Measurements from ENCODE around the gene PSMB3. TPM values are rescaled to one million over a fixed set of nuclear protein-coding genes. Genes with fewer than 3 reads are reported as not detected.

Gene PSMB3
- total RNA-seq, 1 experiment from 2014 or later, result 273 TPM

GRCh38 chr17:38731526-38732294, 20.8 kb upstream of the PSMB3 start:
- ATAC-seq (no peak), DNase-seq (ENCODE audit: low spot score) (no peak)
- Mint-ChIP-seq H3K36me3 (peaks cover 2% of the 10 kb centered on the region; the same call in 1 of the 2 replicates), H3K27me3 (ENCODE audit: low read depth) (peaks cover 23% of the 10 kb centered on the region), H3K4me1 (peaks cover 40% of the 10 kb centered on the region), H3K4me3 (peak overlapping the region; percentile 94; the same call in 1 of the 2 replicates), H3K9me3 (no peaks in the 10 kb centered on the region), H3K27ac (peak overlapping the region; percentile 69; the same call in 1 of the 2 replicates)
- ChIA-PET POLR2A (interaction anchor here (0.7 to 1.7 kb wide), 2 partner anchors 12 to 16 kb away, joined by 3 to 4 read pairs; no protein-coding TSS in a partner anchor), CTCF (interaction anchor here (1.0 to 2.6 kb wide), 11 partner anchors 12 to 173 kb away, joined by 3 to 22 read pairs (median 5); partner anchors contain the start of gene EPOP)
- no peak for TF ChIP-seq NFATC4 (CRISPR knock-in tag; IDR thresholded peaks at IDR 0.05)
- TF ChIP-seq NR2C2 (CRISPR knock-in tag; IDR thresholded peaks at IDR 0.05), result no peak
- no peak for TF ChIP-seq ETV6 (CRISPR knock-in tag; IDR thresholded peaks at IDR 0.05)

GRCh38 chr17:38732376-38733281, 19.9 kb upstream of the PSMB3 start:
- POLR2A ChIA-PET, result no interaction called here
- no peak for DNase-seq (ENCODE audit: low spot score)
- Mint-ChIP-seq H3K27me3 (ENCODE audit: low read depth) (peaks cover 19% of the 10 kb centered on the region), H3K36me3 (peaks cover 5% of the 10 kb centered on the region), H3K4me1 (peaks cover 40% of the 10 kb centered on the region), H3K4me3 (0 out of 2 replicates have a peak overlapping the region, but pooled peaks have one; percentile 28), H3K9me3 (no peaks in the 10 kb centered on the region), H3K27ac (no peak overlapping the region)
- TF ChIP-seq ZNF121 (CRISPR knock-in tag; IDR thresholded peaks at IDR 0.05), result 0 out of 2 replicates have a peak, but pooled peaks have one; percentile 33
- no peak for TF ChIP-seq KAT7 (CRISPR knock-in tag; IDR thresholded peaks at IDR 0.05; ENCODE audit: borderline replicate concordance)
- TF ChIP-seq NFATC4 (CRISPR knock-in tag; IDR thresholded peaks at IDR 0.05), result 0 out of 2 replicates have a peak, but pooled peaks have one; percentile 9
- ATAC-seq, result no peak
- CTCF ChIA-PET, result interaction anchor here (2.3 to 2.6 kb wide), 4 partner anchors 13 to 174 kb away, joined by 12 to 24 read pairs (median 20); no protein-coding TSS in a partner anchor

GRCh38 chr17:38733282-38733981, 19.1 kb upstream of the PSMB3 start:
- CTCF ChIA-PET, result interaction anchor here (0.6 to 3.4 kb wide), 8 partner anchors 10 to 169 kb away, joined by 4 to 37 read pairs (median 26); partner anchors contain the start of gene MLLT6
- TF ChIP-seq ERG (CRISPR knock-in tag; IDR thresholded peaks at IDR 0.05) (no peak), RELA (CRISPR knock-in tag; IDR thresholded peaks at IDR 0.05; ENCODE audit: borderline replicate concordance) (no peak), AFF4 (CRISPR knock-in tag; IDR thresholded peaks at IDR 0.05; ENCODE audit: borderline replicate concordance) (0 out of 2 replicates have a peak, but pooled peaks have one; percentile 28)
- no peaks in the 10 kb centered on the region for H3K9me3 Mint-ChIP-seq
- peaks cover 11% of the 10 kb centered on the region for H3K27me3 Mint-ChIP-seq (ENCODE audit: low read depth)
- H3K4me3 Mint-ChIP-seq, result no peak overlapping the region
- H3K4me1 Mint-ChIP-seq, result peaks cover 32% of the 10 kb centered on the region
- POLR2A ChIA-PET, result no interaction called here
- H3K36me3 Mint-ChIP-seq, result peaks cover 12% of the 10 kb centered on the region
- ATAC-seq, result no peak
- DNase-seq (ENCODE audit: low spot score), result no peak
- no peak overlapping the region for H3K27ac Mint-ChIP-seq

All from WTC11 (cell line).